ENCODE data around the gene PLEKHA7. TPM values are rescaled to one million over a fixed set of nuclear protein-coding genes. Genes with fewer than 3 reads are reported as not detected.

The PLEKHA7 gene
- total RNA-seq, 2 donors from 2014 or later = 55.6 to 65.9 TPM

GRCh38 chr11:16985297-16985696 lies 28.9 kb downstream of the PLEKHA7 start:
- Histone ChIP-seq H3K4me1 (peaks cover 17% of the 10 kb centered on the region), H3K4me3 (no peak overlapping the region), H3K27ac (peak overlapping the region; percentile 80), H3K27me3 (no peaks in the 10 kb centered on the region), H3K9ac (ENCODE audit: low read depth in 2 of 2, low read length in 2 of 2) (peak overlapping the region in 1 of 2 donors; percentile 62), H3K9me3 (no peaks in the 10 kb centered on the region), H3K36me3 (no peaks in the 10 kb centered on the region)
- TF ChIP-seq CTCF (IDR thresholded peaks at IDR 0.05) = no peak
- DNase-seq = peak; percentile 66
- intact Hi-C loops (cut with DNase I) = no loop called here

- no peak for DNase-seq
Measured at GRCh38 chr11:16984229-16984628, 30.0 kb downstream of the PLEKHA7 start.

GRCh38 chr11:16982809-16983208 lies 31.4 kb downstream of the PLEKHA7 start:
- peaks cover 9% of the 10 kb centered on the region for H3K4me1 ChIP-seq
- no peaks in the 10 kb centered on the region for H3K9me3 ChIP-seq
- H3K27me3 ChIP-seq = no peaks in the 10 kb centered on the region
- no peak overlapping the region for H3K4me3 ChIP-seq
- no peaks in the 10 kb centered on the region for H3K36me3 ChIP-seq
- no peak for TF ChIP-seq CTCF (IDR thresholded peaks at IDR 0.05)
- intact Hi-C loops (cut with DNase I) = no loop called here
- H3K27ac ChIP-seq = no peak overlapping the region
- no peak for DNase-seq
- H3K9ac ChIP-seq (ENCODE audit: low read depth in 2 of 2, low read length in 2 of 2) = no peak overlapping the region

More at GRCh38 chr11:16984229-16984628, 30.0 kb downstream of the PLEKHA7 start:
- Histone ChIP-seq H3K27me3 (no peaks in the 10 kb centered on the region), H3K9me3 (no peaks in the 10 kb centered on the region), H3K27ac (no peak overlapping the region), H3K4me3 (no peak overlapping the region), H3K36me3 (no peaks in the 10 kb centered on the region), H3K4me1 (peaks cover 17% of the 10 kb centered on the region), H3K9ac (ENCODE audit: low read depth in 2 of 2, low read length in 2 of 2) (no peak overlapping the region)
- TF ChIP-seq CTCF (IDR thresholded peaks at IDR 0.05) = no peak
- intact Hi-C loops (cut with DNase I) = no loop called here

GRCh38 chr11:16982256-16982671 lies 31.9 kb downstream of the PLEKHA7 start:
- Histone ChIP-seq H3K4me3 (no peak overlapping the region), H3K36me3 (no peaks in the 10 kb centered on the region), H3K27ac (no peak overlapping the region), H3K9me3 (no peaks in the 10 kb centered on the region), H3K9ac (ENCODE audit: low read depth in 2 of 2, low read length in 2 of 2) (no peak overlapping the region), H3K27me3 (no peaks in the 10 kb centered on the region), H3K4me1 (peaks cover 9% of the 10 kb centered on the region)
- intact Hi-C loops (cut with DNase I) = no loop called here
- no peak for DNase-seq
- no peak for TF ChIP-seq CTCF (IDR thresholded peaks at IDR 0.05)

- no peak for TF ChIP-seq CTCF (IDR thresholded peaks at IDR 0.05)
- no peak overlapping the region for H3K4me3 ChIP-seq
- intact Hi-C loops (cut with DNase I) = no loop called here
- H3K9ac ChIP-seq (ENCODE audit: low read depth in 2 of 2, low read length in 2 of 2) = no peak overlapping the region
- no peaks in the 10 kb centered on the region for H3K9me3 ChIP-seq
- H3K27ac ChIP-seq = no peak overlapping the region
- H3K27me3 ChIP-seq = no peaks in the 10 kb centered on the region
- DNase-seq = no peak
- peaks cover 9% of the 10 kb centered on the region for H3K4me1 ChIP-seq
- H3K36me3 ChIP-seq = no peaks in the 10 kb centered on the region
Measured at GRCh38 chr11:16981651-16982194, 32.5 kb downstream of the PLEKHA7 start.
